GM08714 (cell line): ENCODE results near the gene PSMD9.

Experiments
- H3K4me3 ChIP-seq: fragments of 200-500 bp; sonication (Bioruptor generic); 2 replicates; pipeline ENCODE4 v1.5.1; 2014; ENCODE audit warnings: mild to moderate bottlenecking, low read length, inconsistent platforms
- ZNF274 ChIP-seq: IDR thresholded peaks from 2 replicates; pipeline ENCODE4 v1.6.1; 2012; ENCODE audit warnings: mild to moderate bottlenecking, low read depth, low read length

Gene PSMD9

DNA sequence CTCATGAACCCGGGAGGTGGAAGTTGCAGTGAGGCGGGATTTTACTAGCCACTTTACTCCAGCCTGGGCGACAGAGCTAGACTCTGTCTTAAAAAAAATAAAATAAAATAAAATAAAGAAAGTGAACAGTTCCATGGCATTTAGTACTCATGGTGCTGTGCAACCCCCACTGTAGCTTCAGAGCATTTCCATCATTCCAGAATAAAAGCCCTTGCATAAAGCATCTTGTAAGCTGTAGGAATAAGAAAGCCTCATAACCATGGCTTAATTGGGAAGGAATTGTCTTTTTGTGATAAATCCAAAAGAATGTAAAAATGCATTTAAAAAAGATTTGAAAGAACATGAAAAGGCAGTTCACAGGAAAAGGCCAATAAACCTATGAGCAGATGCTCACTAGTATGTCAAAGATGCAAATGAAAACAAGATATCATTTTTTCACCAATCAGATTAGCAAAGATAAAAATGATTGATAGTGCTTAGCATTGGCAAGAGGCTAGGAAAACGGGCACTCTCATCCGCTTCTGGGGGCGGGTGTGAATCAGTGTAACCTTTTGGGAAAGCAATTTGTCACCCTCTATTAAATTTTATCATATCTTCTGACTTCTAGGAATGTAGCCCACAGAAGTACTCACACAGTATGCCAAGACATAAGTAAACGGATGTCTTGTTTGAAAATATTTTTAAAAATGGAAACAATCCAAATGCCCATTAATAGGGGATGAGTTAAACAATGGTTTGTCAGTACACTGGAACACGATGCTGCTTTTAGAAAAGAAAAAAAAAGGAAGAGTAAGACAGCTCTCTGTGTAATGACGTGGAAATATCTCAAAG, 76.4 kb downstream of the PSMD9 start:
- TF ChIP-seq ZNF274 = no peak
- H3K4me3 ChIP-seq = no peak overlapping the region

GRCh38 chr12:121966959-121967358, 78.4 kb downstream of the PSMD9 start:
- no peak for TF ChIP-seq ZNF274
- no peak overlapping the region for H3K4me3 ChIP-seq
